ENCODE data around the gene LEMD2.

The LEMD2 gene

DNA sequence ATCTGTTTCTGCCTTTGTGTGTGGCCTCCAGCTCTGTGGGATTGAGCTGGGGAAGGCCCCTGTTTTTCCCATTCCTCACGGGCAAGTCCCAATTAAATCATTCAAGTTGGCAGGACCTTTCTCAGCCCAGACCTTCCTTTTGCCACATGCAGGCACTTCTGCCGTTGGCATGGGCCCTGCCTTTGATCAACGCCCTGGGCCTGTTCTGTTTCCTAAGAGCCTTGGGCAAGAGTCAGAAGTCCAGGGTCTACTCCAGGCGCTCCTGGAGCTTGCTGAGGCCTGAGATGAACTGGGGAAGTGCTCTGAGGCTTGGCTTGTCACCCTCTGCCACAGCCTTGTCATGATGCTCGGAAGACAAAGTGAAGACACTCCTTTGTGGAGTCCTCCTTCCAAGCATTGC, 49.4 kb downstream of the LEMD2 start:
- H3K9me3 ChIP-seq (ENCODE audit: control insufficient read depth, insufficient read depth, low read length): no peaks in the 10 kb centered on the region
- H3K27ac ChIP-seq (ENCODE audit: low read depth, low read length): no peak overlapping the region
- no peaks in the 10 kb centered on the region for H3K79me2 ChIP-seq (ENCODE audit: control insufficient read depth, low read length)
- H3K9me2 ChIP-seq (replicated peaks; ENCODE audit: control insufficient read depth, low read length): no peaks in the 10 kb centered on the region
- no peak overlapping the region for H3K4me2 ChIP-seq (ENCODE audit: low read length)
- no peak overlapping the region for H3K4me3 ChIP-seq (ENCODE audit: low read length)
- peaks cover 26% of the 10 kb centered on the region for H3K27me3 ChIP-seq (ENCODE audit: control insufficient read depth, low read length)
- H3F3A ChIP-seq (ENCODE audit: control insufficient read depth, insufficient read depth): no peaks in the 10 kb centered on the region
- H3K4me1 ChIP-seq (ENCODE audit: control insufficient read depth, low read length): no peaks in the 10 kb centered on the region
- no peaks in the 10 kb centered on the region for H3K36me3 ChIP-seq (ENCODE audit: control insufficient read depth, low read length)
- H4K20me1 ChIP-seq (ENCODE audit: control insufficient read depth, insufficient read depth, low read depth, low read length): no peaks in the 10 kb centered on the region
- TF ChIP-seq, protein P1, sequence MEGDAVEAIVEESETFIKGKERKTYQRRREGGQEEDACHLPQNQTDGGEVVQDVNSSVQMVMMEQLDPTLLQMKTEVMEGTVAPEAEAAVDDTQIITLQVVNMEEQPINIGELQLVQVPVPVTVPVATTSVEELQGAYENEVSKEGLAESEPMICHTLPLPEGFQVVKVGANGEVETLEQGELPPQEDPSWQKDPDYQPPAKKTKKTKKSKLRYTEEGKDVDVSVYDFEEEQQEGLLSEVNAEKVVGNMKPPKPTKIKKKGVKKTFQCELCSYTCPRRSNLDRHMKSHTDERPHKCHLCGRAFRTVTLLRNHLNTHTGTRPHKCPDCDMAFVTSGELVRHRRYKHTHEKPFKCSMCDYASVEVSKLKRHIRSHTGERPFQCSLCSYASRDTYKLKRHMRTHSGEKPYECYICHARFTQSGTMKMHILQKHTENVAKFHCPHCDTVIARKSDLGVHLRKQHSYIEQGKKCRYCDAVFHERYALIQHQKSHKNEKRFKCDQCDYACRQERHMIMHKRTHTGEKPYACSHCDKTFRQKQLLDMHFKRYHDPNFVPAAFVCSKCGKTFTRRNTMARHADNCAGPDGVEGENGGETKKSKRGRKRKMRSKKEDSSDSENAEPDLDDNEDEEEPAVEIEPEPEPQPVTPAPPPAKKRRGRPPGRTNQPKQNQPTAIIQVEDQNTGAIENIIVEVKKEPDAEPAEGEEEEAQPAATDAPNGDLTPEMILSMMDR (IDR thresholded peaks at IDR 0.05; ENCODE audit: low read depth, low read length, poor library complexity, severe bottlenecking): no peak
- TF ChIP-seq EZH2phosphoT487 (IDR thresholded peaks at IDR 0.05; ENCODE audit: borderline replicate concordance, low read length): no peak

DNA sequence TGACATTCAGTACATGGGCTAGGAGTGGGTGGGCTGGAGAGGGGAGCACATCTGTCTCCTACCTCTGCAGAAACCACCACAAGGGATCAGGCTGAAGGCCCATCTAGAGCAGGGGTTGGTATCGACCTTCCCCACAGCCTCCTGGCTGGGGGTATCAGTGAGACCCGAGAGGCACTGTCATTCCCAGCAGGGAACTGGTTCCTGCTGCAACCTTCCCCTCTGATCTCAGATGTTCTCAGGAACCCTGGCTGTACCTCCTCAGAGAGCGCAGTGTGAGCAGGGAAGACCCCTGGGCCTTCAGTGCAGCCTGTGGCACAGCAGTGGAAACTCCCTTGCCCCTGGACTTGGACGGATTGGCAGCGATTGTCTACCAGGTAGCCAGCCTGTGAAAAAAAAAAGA, 50.1 kb downstream of the LEMD2 start:
- TF ChIP-seq EZH2phosphoT487 (IDR thresholded peaks at IDR 0.05; ENCODE audit: borderline replicate concordance, low read length): no peak
- TF ChIP-seq, protein P1 (IDR thresholded peaks at IDR 0.05; ENCODE audit: low read depth, low read length, poor library complexity, severe bottlenecking): no peak
- Histone ChIP-seq H3K27me3 (ENCODE audit: control insufficient read depth, low read length) (peaks cover 21% of the 10 kb centered on the region), H3K79me2 (ENCODE audit: control insufficient read depth, low read length) (no peaks in the 10 kb centered on the region), H3F3A (ENCODE audit: control insufficient read depth, insufficient read depth) (no peaks in the 10 kb centered on the region), H3K9me2 (replicated peaks; ENCODE audit: control insufficient read depth, low read length) (no peaks in the 10 kb centered on the region), H3K27ac (ENCODE audit: low read depth, low read length) (no peak overlapping the region), H4K20me1 (ENCODE audit: control insufficient read depth, insufficient read depth, low read depth, low read length) (no peaks in the 10 kb centered on the region), H3K4me2 (ENCODE audit: low read length) (no peak overlapping the region), H3K4me1 (ENCODE audit: control insufficient read depth, low read length) (no peaks in the 10 kb centered on the region), H3K9me3 (ENCODE audit: control insufficient read depth, insufficient read depth, low read length) (no peaks in the 10 kb centered on the region), H3K4me3 (ENCODE audit: low read length) (no peak overlapping the region), H3K36me3 (ENCODE audit: control insufficient read depth, low read length) (no peaks in the 10 kb centered on the region)

DNA sequence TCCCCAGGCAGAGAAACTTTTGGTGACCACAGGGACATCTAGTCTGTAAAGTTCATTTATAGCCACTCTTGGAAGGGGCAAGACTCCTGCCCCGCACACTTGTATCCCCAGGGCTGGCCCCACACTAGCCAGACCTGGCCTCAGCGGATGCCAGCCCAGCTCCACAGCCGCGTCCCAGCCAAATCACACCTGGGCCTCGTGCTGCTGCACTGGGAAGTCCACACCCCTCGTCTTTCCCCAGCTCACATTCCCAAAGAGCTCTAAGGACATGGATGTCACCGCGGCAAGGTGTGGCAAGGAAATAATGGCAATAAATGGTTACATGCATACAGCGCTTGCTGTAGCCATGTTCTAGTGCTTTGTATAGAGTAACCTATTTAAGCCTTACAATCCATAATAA, 50.8 kb downstream of the LEMD2 start:
- H3K4me2 ChIP-seq (ENCODE audit: low read length): no peak overlapping the region
- no peaks in the 10 kb centered on the region for H3K36me3 ChIP-seq (ENCODE audit: control insufficient read depth, low read length)
- no peak overlapping the region for H3K27ac ChIP-seq (ENCODE audit: low read depth, low read length)
- H3K4me3 ChIP-seq (ENCODE audit: low read length): no peak overlapping the region
- no peaks in the 10 kb centered on the region for H3F3A ChIP-seq (ENCODE audit: control insufficient read depth, insufficient read depth)
- H3K79me2 ChIP-seq (ENCODE audit: control insufficient read depth, low read length): no peaks in the 10 kb centered on the region
- H3K4me1 ChIP-seq (ENCODE audit: control insufficient read depth, low read length): no peaks in the 10 kb centered on the region
- peaks cover 15% of the 10 kb centered on the region for H3K27me3 ChIP-seq (ENCODE audit: control insufficient read depth, low read length)
- H3K9me3 ChIP-seq (ENCODE audit: control insufficient read depth, insufficient read depth, low read length): no peaks in the 10 kb centered on the region
- H4K20me1 ChIP-seq (ENCODE audit: control insufficient read depth, insufficient read depth, low read depth, low read length): no peaks in the 10 kb centered on the region
- H3K9me2 ChIP-seq (replicated peaks; ENCODE audit: control insufficient read depth, low read length): no peaks in the 10 kb centered on the region
- TF ChIP-seq EZH2phosphoT487 (IDR thresholded peaks at IDR 0.05; ENCODE audit: borderline replicate concordance, low read length): no peak
- TF ChIP-seq, protein P1 (IDR thresholded peaks at IDR 0.05; ENCODE audit: low read depth, low read length, poor library complexity, severe bottlenecking): no peak
